Tibial artery (tissue), 4 donors: ENCODE data around the gene ARMC3.

Source experiments
- DNase-seq, 2 donors: peaks; one replicate each; pipeline ENCODE4 v3.0.0-alpha.2; 2019
- H3K27ac ChIP-seq, 2 donors: fragments of 200-600 bp; sonication (generic) in 1 of 2; 1 replicate in 1 of 2; 2 replicates in 1 of 2; pipeline ENCODE4 v1.5.1; 2018 to 2019; ENCODE audit warnings: mild to moderate bottlenecking in 1 of 2
- H3K27me3 ChIP-seq, 2 donors: fragments of 200-600 bp; sonication (generic) in 1 of 2; one replicate each; pipeline versions ENCODE4 v1.5.1 to v1.6.0; 2016 to 2019
- H3K36me3 ChIP-seq, 3 donors: fragments of 200-600 bp; sonication (generic) in 2 of 3; one replicate each; pipeline ENCODE4 v1.5.1; 2016 to 2019; ENCODE audit warnings: mild to moderate bottlenecking in 2 of 3
- H3K4me1 ChIP-seq, 4 donors: fragments of 200-600 bp; sonication (generic) in 2 of 4; 1 replicate in 3 of 4; 2 replicates in 1 of 4; pipeline ENCODE4 v1.5.1; 2016 to 2019
- H3K4me3 ChIP-seq, 2 donors: fragments of 200-600 bp; sonication (generic) in 1 of 2; 1 replicate in 1 of 2; 2 replicates in 1 of 2; pipeline ENCODE4 v1.5.1; 2018 to 2019; ENCODE audit warnings: mild to moderate bottlenecking in 2 of 2
- H3K9me3 ChIP-seq, 3 donors: fragments of 200-600 bp; sonication (generic) in 1 of 3; one replicate each; pipeline ENCODE4 v1.5.1; 2016 to 2019
- intact Hi-C: fragments of 100-400 bp; cut with DNase I; formaldehyde crosslinking; loops from one replicate; pipeline ENCODE4 v1.15.0; 2023; ENCODE audit warnings: low total_unique reads
- TF ChIP-seq, protein P1 (sequence below), 2 experiments: fragments of 200-600 bp in 1 of 2; fragments of 450-650 bp in 1 of 2; IDR thresholded peaks; one replicate each; pipeline ENCODE4 v1.5.1; 2017 to 2019; ENCODE audit warnings: antibody characterized with exemption in 2 of 2, mild to moderate bottlenecking in 1 of 2, moderate library complexity in 1 of 2

ARMC3 gene

DNA sequence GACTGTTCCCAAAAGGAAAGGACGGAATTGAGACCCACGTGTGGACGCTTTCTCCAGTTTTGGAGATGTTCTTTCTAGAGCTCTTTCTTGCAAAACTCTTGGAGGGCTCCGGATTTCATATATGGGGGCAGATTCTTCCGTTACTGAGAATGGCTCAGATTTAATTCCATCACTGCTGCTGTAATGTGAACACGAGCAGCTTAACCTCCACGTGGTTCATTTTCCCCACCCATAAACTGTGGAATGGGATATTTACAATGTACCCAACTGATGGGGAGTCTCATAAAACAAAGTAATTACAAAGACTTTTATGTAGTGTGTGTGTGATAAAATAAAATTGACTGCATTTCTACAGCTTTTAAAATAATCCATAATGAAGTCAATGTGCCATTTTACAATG lies 152.4 kb downstream of the ARMC3 start:
- peaks cover 0 to 8% (median 0%) of the 10 kb centered on the region in 4 donors for H3K4me1 ChIP-seq
- no peak overlapping the region for H3K27ac ChIP-seq
- H3K4me3 ChIP-seq, result no peak overlapping the region
- TF ChIP-seq, protein P1, sequence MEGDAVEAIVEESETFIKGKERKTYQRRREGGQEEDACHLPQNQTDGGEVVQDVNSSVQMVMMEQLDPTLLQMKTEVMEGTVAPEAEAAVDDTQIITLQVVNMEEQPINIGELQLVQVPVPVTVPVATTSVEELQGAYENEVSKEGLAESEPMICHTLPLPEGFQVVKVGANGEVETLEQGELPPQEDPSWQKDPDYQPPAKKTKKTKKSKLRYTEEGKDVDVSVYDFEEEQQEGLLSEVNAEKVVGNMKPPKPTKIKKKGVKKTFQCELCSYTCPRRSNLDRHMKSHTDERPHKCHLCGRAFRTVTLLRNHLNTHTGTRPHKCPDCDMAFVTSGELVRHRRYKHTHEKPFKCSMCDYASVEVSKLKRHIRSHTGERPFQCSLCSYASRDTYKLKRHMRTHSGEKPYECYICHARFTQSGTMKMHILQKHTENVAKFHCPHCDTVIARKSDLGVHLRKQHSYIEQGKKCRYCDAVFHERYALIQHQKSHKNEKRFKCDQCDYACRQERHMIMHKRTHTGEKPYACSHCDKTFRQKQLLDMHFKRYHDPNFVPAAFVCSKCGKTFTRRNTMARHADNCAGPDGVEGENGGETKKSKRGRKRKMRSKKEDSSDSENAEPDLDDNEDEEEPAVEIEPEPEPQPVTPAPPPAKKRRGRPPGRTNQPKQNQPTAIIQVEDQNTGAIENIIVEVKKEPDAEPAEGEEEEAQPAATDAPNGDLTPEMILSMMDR (IDR thresholded peaks at IDR 0.05), result no peak
- H3K27me3 ChIP-seq, result peaks cover 0 to 13% of the 10 kb centered on the region in 2 donors
- DNase-seq, result no peak
- no peaks in the 10 kb centered on the region for H3K36me3 ChIP-seq
- no peaks in the 10 kb centered on the region for H3K9me3 ChIP-seq
- intact Hi-C loops, result no loop called here

- Histone ChIP-seq H3K27me3 (peaks cover 0 to 13% of the 10 kb centered on the region in 2 donors), H3K4me3 (no peak overlapping the region), H3K9me3 (no peaks in the 10 kb centered on the region), H3K27ac (no peak overlapping the region), H3K4me1 (peaks cover 0 to 8% (median 0%) of the 10 kb centered on the region in 4 donors), H3K36me3 (no peaks in the 10 kb centered on the region)
- intact Hi-C loops, result no loop called here
- DNase-seq, result no peak
- TF ChIP-seq, protein P1 (IDR thresholded peaks at IDR 0.05), result no peak
These were observed 153.4 kb downstream of the ARMC3 start for GRCh38 chr10:23081221-23081750.

DNA sequence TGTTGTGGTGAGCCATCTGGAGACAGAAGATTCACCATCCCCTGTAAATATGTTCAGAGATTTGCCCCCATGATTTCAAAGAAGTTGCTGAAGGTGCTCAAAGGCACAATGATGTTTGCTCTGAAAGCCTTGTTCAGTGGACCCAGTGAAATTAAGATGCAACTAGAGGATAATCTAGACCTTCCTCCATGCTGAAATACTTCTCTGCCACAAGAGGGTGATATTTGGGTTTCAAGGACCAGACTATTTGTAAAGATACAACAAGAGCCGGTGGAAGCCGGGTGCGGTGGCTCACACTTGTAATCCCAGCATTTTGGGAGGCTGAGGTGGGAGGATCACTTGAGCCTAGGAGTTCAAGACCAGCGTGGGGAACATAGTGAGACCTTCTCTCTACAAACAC lies 154.0 kb downstream of the ARMC3 start:
- Histone ChIP-seq H3K36me3 (no peaks in the 10 kb centered on the region), H3K4me1 (peaks cover 0 to 8% (median 0%) of the 10 kb centered on the region in 4 donors), H3K9me3 (no peaks in the 10 kb centered on the region), H3K4me3 (no peak overlapping the region), H3K27ac (no peak overlapping the region), H3K27me3 (peaks cover 0 to 10% of the 10 kb centered on the region in 2 donors)
- DNase-seq, result no peak
- TF ChIP-seq, protein P1 (IDR thresholded peaks at IDR 0.05), result no peak
- intact Hi-C loops, result no loop called here
